ENCODE measurements around the gene CD80.
A peak's percentile ranks its signal among the peaks of the same experiment; 100 is the strongest.
"Not testable (repeated sequence)": the region's sequence is repeated elsewhere in the genome, so short reads cannot be mapped to it uniquely, and the experiment has no call there.

The CD80 gene, protein sequence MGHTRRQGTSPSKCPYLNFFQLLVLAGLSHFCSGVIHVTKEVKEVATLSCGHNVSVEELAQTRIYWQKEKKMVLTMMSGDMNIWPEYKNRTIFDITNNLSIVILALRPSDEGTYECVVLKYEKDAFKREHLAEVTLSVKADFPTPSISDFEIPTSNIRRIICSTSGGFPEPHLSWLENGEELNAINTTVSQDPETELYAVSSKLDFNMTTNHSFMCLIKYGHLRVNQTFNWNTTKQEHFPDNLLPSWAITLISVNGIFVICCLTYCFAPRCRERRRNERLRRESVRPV

DNA sequence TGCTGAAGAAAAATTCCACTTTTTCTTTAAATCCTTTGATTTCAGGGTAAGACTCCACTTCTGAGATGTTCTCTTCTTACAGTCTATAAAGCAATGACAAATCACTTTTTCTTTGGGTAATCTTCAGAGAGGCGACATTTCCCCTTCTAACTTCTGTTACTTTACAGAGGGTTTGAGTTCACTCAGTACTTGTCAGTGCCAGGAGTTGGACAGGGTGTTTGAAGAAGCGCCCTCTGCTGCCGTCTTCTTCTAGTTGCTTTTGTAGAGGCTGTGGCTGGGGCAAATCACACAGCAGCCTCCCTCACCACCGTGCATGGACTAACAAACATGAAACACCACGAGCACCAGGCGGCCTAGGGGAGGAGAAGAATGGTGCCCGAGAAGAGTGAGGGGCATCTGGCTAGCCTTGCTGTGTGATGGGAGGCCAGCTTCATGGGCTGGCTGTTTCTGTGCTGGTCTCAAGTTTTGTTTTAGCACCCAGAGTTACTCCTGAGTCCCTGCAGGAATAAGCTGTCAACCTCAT is at the start of gene CD80:
CD80 (minus strand) TSS at position 174 of the 523 bp plus-strand sequence. CDS start 1,886 bp downstream, outside the sequence.
- DNase-seq: peak; percentile 44

DNA sequence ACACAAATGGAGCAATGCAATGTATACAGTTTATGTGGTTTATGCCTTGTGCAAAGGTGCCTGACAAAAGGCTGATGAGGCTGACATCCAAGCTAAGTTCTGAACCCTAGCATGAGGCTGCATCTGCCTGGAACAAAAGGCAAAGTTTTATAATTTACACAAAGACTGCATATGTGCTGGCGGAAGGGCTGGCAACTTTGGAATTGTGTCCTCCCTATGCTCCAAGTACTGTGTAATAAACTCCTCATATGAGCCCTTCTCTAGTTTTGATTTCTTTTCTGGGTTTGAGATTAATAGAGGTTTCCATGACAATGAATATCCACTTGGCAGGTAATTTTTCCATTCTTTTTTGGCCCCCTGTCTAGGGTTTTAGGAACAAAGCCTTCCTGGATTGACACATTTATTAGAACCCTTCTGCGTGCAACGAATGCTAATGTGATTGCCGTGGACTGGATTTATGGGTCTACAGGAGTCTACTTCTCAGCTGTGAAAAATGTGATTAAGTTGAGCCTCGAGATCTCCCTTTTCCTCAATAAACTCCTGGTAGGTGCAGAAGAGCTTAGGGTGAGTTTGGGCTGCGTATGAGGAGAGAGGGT is 49.1 kb upstream of the CD80 start:
- DNase-seq: no peak

DNA sequence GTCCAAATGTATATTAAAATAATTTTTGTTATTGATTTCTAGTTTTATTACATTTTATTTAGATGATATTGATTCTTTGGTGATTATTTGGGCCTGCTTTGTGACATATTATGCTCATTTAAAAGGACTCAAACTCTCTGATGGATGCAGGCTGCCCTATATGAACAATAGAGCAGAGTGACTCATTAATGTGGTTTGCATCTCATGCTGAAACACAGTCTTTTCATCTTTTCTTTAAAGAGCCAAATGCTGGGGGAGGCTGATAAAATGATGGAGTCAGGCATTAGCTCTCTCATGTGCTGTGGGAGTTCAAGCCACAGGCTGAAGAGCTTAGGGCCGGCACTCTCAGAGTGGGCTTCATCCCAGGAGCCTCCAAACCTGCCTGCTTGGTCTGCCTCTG is 45.5 kb upstream of the CD80 start:
- DNase-seq: no peak

DNA sequence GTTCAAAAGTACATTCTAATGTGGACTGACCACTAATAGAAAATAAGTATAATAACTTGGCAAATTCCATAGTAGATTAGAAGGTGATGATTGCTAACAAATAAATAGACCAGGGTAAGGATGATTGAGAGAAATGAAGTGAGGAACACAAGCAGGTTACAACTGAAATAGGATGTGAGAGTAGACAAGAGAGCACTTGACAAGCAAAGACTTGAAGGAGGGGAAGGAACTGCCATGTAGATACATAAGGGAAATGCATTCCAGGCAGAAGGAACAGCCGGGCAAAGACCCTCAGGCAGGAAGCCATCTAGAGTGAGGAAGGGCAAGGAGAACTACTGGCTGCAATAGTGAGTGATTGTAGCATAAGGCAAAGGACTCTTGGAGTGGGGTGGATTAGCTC is 43.3 kb upstream of the CD80 start:
- DNase-seq: no peak

DNA sequence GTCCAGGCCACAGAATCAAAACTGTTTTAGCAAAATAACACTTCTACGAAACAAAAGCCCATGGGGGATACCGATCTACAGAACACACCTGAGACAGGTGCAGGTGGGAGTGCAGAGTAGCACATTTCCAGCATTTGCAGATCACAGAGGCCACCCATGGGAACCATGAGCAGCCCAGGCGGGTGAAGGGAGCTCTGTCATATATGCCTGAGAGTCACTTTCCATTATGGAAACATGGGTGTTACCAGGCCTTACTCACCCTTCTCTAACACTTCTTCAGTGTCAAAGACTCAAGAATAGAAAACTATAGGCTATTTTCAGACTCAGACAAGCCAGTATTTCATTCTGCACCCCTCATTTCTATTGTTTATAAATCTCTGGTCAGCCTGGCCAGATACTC is 41.7 kb upstream of the CD80 start:
- no peak for DNase-seq

DNA sequence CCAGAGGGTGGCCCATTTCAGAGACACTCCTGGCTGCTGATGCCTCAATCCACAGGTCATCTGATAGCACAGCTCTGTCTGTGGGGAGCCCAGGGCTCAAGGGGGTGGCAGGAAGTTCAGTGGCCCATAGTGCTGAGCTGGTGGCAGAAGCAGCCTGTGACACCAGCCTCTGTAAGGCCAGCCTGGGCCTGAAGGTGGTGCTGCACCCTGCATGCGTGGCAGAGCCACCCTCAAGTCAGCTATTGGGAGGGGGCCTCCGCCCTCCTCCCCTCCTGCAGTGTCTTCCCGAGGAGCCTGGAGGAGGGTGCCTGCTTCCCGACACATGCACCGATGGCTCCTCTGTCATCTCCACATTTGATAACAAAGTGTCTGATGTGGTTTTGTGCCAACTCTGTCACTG is 41.3 kb upstream of the CD80 start:
- DNase-seq: no peak

DNA sequence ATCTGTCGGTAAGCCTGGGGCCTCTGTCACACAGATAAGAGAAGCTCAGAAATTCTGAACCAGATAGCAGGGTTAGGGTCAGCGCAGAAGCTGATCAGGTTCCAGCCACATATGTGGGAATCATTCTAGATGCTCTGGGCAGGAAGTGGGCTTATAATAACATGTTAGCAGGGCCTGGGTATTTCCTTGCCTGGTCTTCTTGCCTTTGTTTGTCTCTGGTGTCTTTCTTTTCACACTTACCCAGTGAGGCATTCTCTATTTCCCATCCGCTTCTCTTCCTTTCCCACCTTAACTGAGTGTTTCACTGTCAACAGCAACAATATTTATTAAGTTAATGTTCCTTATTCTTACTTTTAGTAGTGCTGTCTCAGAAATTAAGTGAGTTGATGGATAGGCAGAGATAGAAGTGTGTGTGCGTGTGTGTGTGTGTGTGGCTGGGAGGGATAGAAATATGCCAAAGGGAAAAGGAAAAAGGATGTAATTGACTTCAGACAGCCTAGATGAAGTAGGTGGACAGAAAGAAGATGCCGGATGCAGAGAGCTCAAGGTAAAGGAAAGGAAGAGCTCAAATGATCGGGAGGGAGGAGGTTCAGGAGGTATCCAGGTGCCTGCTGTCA is 40.3 kb upstream of the CD80 start:
- DNase-seq: no peak

DNA sequence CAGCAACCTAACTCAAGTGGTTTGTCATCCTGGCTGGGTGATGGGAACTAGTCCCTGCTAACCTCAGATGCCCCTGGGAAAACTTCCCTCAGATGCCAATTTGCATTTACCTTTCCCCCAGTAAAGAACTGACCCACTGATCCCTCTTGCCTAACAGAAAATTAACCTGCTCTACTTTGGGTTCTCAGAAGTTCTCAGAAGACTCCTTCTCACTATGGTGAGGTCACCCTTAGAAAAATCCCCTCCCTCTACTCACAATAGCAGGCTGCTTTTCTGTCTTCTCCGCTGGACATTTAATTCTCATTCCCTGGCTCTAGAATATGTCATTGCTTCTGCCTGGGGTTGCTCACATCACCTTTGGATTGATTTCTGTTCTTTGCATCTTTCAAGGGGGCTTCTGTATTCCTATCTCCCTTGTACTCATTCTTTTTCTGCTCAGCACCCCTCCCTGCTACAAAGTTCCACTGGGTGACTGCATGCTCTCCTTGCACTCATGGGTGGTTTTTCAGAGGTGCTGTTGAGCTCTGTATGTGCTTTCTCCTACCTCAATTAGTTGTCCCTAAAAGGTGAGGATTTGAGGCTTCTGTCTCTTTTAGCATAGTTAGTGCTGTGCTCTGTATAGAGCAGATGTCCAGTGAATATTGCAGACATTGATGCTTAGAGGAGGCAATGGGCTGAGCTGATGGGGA is 39.1 kb upstream of the CD80 start:
- no peak for DNase-seq

DNA sequence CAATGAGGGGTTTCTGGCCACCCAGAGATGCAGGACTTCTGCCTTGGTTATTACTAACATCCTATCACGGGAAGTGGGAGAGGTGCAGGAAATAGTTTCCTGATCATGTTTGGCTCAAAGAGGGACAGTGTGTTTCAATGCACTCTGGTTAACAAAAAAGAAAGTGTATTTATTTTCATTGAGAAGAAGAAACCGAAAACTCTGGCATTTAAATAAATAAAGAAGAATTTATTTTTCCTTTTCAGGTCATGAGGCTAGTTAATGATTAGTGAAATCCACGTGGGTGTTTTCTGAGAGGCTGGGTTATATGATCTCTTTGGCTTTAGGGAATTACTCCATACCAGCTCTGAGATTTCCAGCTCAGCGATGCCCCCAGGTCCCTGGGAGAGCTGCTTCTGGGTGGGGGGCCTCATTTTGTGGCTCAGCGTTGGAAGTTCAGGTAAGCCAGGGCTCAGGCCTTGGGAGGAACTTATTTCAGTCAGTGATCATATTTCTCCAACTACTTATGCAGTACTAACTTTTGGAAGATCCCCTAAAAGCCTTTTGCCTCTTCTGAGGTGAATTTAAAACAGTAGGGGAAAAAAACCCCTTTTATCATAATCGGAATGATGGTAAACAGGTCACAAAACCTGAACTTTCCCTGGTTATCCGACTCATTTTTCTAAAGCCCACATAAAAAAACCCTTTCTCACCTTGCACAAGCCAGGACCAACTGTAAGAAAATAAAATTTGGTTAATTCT is 38.3 kb upstream of the CD80 start, which contains the start of gene PLA1A:
PLA1A (plus strand) TSS at position 338 of the 741 bp plus-strand sequence; CDS start at position 367, 29 bp downstream.
- no peak for DNase-seq

DNA sequence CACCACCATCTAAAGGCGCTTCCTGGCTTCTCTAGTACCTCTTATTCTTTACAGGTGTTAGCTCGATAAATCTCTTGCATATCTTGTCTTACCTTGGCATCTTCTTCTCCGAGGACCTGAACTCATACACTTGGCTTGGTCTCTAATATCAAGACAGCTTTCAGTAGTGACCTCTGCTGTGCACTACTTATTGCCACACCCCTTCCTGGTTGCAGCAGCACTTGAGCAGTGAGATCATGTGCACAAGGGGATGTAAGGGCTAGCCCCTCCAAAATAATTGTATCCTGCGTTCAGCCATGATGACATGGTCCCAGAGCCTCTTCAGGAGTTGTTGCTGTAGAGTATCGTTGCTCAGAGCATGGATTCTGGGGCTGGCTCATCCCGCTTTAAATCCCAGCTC is 37.0 kb upstream of the CD80 start:
- DNase-seq: no peak

DNA sequence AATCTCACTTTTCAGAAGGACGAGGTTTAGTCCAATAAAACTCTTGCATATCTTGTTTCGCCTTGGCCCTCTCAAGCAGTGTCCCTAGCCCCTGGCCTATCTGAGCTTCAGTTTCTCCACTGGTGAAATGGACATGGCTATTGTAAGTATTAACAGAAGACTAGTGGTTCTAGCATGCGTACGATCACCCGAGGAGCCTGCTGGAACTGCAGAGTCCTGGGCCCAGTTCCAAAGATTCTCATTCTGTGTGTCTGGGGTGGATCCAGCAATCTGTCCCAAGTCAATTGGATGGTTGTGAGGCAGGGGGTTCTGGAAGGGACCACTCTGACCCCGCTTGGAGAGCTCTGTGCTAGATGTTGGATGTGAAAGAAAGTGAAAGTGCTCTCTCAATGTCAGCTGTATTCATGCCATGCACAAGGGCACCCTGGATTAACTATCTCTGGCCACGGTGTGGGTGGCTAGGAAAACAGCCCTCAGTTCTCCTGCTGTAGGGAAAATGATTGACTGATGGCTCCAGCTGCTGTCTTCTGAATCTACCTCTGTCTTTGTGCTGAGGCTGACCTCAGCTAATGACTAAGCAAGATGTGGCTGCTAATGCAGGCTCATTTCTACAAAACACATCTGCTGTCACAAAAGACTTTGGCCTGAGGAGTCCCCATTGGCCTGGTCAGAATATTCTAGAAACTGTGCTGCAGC is 36.4 kb upstream of the CD80 start:
- no peak for DNase-seq

DNA sequence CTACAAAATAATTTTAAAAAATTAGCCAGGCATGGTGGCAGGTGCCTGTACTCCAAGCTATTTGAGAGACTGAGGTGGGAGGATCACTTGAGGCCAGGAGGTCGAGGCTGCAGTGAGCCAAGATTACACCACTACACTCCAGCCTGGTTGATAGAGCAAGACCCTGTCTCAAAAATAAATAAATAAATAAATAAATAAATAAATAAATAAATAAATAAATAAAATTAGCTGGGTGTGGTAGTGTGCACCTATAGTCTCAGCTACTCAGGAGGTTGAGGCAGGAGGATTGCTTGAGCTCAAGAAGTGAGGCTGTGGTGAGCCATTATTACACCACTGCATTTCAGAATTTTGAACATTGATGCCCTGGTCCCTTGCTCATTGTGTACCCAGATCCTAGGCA is 35.5 kb upstream of the CD80 start:
- not testable (repeated sequence) for DNase-seq

DNA sequence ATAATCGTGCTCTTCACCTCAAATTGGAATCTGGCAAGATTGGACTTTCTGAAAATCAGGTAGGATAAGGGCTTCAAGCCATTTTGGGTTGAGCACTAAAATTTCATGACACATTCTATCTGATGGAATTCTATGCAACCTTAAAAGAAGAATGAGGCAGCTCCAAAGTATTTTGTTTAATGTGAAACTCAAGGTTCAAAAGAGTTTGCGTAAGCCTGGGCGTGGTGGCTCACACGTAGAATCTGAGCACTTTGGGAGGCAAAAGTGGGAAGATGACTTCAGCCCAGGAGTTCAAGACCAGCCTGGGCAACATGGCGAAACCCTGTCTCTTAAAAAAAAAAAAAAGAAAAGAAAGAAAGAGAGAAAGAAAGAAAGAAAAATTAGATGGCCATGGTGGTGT is 34.7 kb upstream of the CD80 start:
- DNase-seq: no peak

DNA sequence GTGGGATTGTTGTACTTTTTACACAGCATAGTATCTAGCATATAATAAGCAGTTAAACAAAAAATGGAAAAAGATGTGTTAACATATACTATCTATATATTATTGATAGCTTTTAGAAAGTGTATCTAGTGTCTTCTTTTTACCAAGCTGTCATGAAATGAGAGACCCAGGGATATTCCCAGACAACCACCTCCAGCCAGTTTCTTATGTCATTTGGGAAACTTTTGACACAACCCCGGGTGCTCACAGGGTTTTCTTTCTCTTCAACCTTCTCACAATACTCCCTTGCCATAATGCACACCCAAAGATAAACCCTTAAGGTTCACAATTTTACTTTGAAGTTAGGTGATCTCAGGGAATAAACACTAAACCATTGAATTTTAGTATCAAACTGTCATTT is 33.4 kb upstream of the CD80 start:
- no peak for DNase-seq

DNA sequence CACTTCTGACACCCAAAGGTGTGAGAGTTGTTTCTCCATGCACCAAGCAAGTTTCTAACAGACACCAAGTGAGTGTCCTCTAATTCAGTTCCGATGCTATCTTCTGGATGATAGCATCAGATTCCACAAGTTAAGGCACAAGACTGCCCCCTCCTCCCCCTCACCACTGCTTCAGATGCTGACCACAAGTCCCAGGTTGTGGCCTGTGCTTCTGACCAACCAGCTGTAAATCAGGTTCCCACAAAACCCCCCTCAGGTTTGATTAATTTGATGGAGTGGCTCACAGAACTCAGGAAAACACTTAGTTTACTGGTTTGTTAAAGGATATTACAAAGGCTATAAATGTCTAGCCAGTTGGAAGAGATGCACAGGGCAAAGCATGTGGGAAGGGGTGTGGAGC is 31.3 kb upstream of the CD80 start:
- DNase-seq: no peak

DNA sequence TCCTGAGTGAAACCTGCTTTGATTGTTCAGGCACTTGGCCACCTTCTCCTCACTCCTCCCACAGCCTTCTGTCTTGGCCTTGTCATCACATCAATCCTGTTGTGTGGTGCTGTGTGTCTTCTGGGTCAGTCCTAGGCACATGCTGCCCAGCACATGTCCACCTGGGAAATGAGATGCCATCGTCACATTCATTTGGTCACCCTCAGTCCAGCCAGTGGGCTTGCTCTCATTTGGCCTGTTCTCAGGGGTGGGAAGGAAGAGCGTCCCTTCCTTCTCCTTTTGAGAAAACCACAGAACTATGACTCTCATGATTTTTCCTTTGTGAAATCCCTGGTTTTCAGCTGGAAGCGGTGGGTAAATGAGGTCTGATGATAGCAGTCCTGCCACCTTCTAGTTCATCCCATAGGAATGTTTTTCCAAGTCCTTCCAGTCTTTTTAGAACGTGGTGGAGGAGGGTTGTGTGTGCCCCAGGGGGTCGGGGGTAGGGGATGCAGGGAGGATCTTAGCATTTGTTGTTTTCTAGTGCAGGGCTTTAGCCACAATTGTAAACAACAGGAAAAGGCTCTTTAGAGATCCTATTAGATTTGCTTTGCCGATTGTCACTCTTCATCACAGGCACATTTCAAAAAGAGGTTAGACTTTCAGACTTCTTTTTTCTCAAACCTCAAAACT is 29.8 kb upstream of the CD80 start:
- DNase-seq: no peak

DNA sequence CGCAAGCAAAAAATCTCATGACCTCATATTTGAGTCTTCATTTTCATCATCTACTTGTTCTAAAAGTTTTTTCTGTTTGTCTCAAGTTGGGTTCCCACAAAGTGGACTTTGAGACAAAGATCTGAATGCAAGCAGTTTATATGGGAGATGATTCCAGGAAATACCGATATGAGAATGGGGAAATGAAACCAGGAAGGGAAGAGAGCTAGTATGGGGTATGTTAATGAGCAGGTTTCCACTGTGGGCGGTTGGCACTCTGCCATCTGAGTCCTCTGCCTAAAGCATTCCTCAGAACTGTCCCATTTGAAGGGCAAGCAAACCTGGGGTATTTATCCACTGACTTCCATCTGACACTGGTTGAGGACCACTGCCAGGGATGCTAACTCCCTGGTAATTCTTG is 28.7 kb upstream of the CD80 start:
- no peak for DNase-seq

DNA sequence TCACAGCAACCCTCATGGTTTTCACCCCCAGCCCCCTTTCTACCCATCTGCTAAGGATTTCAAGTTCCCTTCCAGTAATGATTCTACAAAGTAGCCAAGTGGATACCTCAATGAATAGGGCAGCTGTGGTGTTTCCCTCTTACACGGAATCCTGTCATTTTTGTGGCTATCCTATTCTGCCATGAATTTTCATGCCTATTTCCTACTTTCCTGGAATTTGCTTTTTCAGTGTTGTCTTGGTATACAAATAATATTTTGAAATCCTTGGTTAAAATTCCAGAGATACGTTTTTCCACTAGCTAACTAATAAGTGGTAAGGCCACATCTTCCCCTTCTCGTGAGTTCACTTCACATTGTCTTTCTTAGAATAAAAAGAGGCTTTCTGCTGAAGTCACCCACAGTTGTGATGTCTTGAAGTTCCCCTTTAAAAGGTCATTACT is 27.3 kb upstream of the CD80 start:
- no peak for DNase-seq

DNA sequence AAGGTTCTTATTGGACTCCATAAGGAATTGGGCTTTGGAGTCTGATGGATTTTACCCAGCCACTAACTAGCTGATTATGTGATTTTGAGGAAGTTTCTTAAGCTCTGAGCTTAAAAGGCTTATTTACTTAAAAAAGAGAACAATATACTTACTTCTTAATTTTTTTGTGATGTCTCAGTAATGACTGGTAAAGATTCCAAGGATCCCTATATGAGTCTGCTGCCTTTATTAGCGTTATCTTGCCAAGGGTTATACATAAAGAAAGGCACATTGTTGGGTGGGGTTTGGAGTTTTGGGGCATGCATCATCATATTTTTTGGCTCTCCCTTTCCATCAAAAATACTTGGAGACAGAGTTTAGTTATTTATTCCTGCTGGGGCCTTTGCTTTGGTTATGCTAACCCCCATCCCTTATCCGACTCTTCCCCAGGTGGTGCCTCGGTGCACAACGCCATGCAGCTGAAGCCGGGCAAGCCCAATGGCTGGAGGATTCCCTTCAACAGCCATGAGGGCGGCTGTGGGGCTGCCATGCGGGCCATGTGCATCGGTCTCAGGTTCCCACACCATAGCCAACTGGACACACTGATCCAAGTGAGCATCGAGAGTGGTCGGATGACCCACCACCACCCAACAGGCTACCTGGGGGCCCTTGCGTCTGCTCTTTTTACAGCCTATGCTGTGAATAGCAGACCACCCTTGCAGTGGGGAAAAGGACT is 26.6 kb upstream of the CD80 start:
- no peak for DNase-seq

DNA sequence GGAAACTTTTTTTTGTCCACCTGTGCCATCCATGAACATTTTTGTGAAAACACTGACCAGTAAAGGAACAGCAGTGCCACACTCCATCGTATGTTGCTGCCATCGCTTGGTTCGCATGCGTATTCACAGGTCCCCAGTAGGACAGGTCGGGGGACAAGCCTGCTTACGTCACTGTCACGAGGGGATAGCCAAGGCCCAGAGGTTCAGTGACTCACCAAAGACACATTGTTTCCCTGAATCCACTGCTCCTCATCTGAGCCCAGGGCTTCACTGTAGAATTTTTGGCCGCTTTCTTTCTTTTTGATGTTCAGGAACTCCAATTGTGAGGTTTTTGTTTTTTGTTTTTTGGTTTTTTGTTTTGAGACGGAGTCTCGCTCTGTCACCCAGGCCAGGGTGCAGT is 25.8 kb upstream of the CD80 start:
- DNase-seq: no peak

DNA sequence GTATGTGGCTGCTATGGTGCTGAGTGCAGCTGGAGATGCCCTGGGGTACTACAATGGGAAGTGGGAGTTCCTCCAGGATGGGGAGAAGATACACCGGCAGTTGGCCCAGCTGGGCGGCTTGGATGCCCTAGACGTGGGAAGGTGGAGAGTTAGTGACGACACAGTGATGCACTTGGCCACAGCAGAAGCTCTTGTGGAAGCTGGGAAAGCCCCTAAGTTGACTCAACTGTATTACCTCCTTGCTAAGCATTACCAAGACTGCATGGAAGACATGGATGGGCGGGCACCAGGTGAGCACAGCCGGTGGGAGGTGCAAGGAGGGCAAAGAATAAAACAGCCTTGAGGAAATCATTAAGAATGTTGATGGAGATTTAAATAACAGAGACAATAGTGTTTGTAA is 22.8 kb upstream of the CD80 start:
- DNase-seq: no peak

All from activated CD8-positive, alpha-beta memory T cell treated with anti-CD3 and anti-CD28 coated beads, Interleukin-2, amount 50 U/mL, for 4 hours (primary cell).